CD4-positive, alpha-beta T cell (primary cell): Measurements from ENCODE around the gene ID1. TPM values are rescaled to one million over a fixed set of nuclear protein-coding genes. Genes with fewer than 3 reads are reported as not detected.
A peak's percentile ranks its signal among the peaks of the same experiment; 100 is the strongest.

Experiments used
- ATAC-seq: fragments of 200-7000 bp; cut with Tn5 transposase; one replicate; pipeline ENCODE4 v1.10.0; 2022; ENCODE audit warnings: mild to moderate bottlenecking; ENCODE audit not compliant: poor library complexity
- CTCF ChIA-PET: fragments of 350-600 bp; sonication (Branson Sonifier 250); formaldehyde crosslinking; loops from one replicate; lab custom pipeline; 2021; ENCODE audit warnings: antibody characterized with exemption, inconsistent platforms; lab: Charles Lee
- POLR2A ChIA-PET: fragments of 350-600 bp; sonication (Branson Sonifier 250); formaldehyde crosslinking; loops from one replicate; lab custom pipeline; 2021; ENCODE audit warnings: antibody characterized with exemption, inconsistent platforms; lab: Charles Lee
- DNase-seq, 14 experiments: peaks; one replicate each; pipeline ENCODE4 v3.0.0-alpha.2; 2013 to 2020; ENCODE audit warnings: mixed read lengths in 2 of 14
- H3K27ac ChIP-seq, 2 donors: one replicate each; pipeline versions ENCODE4 v1.5.1 to v1.7.0; 2013; ENCODE audit warnings: low read length in 2 of 2, low read depth in 1 of 2, mild to moderate bottlenecking in 1 of 2
- H3K27me3 ChIP-seq, 2 experiments: 1 replicate in 1 of 2; 2 replicates in 1 of 2; pipeline versions ENCODE4 v1.6.1 to v1.7.0; 2013; ENCODE audit warnings: low read length in 2 of 2, control low read depth in 1 of 2, mild to moderate bottlenecking in 1 of 2, moderate library complexity in 1 of 2; ENCODE audit not compliant: insufficient read depth in 2 of 2, control insufficient read depth in 1 of 2
- H3K36me3 ChIP-seq: one replicate; pipeline ENCODE4 v1.6.1; 2013; ENCODE audit warnings: low read length, control low read depth; ENCODE audit not compliant: insufficient read depth
- H3K4me1 ChIP-seq: one replicate; pipeline ENCODE4 v1.6.1; 2013; ENCODE audit warnings: low read length, control low read depth; ENCODE audit not compliant: insufficient read depth
- H3K4me3 ChIP-seq: one replicate; pipeline ENCODE4 v1.5.1; 2013; ENCODE audit warnings: mild to moderate bottlenecking, low read length, moderate library complexity
- H3K9me3 ChIP-seq, 2 experiments: 1 replicate in 1 of 2; 2 replicates in 1 of 2; pipeline versions ENCODE4 v1.6.1 to v1.7.0; 2013; ENCODE audit warnings: low read length in 2 of 2, mild to moderate bottlenecking in 2 of 2, control low read depth in 1 of 2, moderate library complexity in 1 of 2; ENCODE audit not compliant: control insufficient read depth in 1 of 2, insufficient read depth in 1 of 2
- H3K27ac Mint-ChIP-seq: one replicate; pipeline ENCODE4 v1.8.0; 2020; ENCODE audit warnings: mixed read lengths
- H3K27me3 Mint-ChIP-seq: one replicate; pipeline ENCODE4 v1.8.0; 2021; ENCODE audit warnings: mixed read lengths
- H3K36me3 Mint-ChIP-seq: one replicate; pipeline ENCODE4 v1.8.0; 2021; ENCODE audit warnings: low read depth, mixed read lengths
- H3K4me1 Mint-ChIP-seq: one replicate; pipeline ENCODE4 v1.8.0; 2021; ENCODE audit warnings: low read depth, mixed read lengths
- H3K4me3 Mint-ChIP-seq: one replicate; pipeline ENCODE4 v1.8.0; 2020; ENCODE audit warnings: mild to moderate bottlenecking, mixed read lengths
- H3K9me3 Mint-ChIP-seq: one replicate; pipeline ENCODE4 v1.8.0; 2020; ENCODE audit warnings: mixed read lengths
- CTCF ChIP-seq: fragments of 200-600 bp; IDR thresholded peaks from one replicate; pipeline ENCODE4 v1.8.0; 2022; ENCODE audit warnings: antibody characterized with exemption, mild to moderate bottlenecking
- intact Hi-C, 2 experiments: fragments of 100-400 bp; cut with DNase I in 1 of 2; cut with micrococcal nuclease in 1 of 2; formaldehyde crosslinking; loops; one replicate each; pipeline versions ENCODE4 v1.15.1 to v1.9.0; 2023 to 2025; cut with DNase I, micrococcal nuclease
- total RNA-seq, 174 experiments: library from RNA in 2 of 174; stranded (reverse) in 2 of 174; gene quantifications; one replicate each; pipeline ENCODE4 v1.2.3 and lab custom pipeline; 2021 to 2026

Gene ID1
- total RNA-seq, 2 experiments from 2014 or later = 22.8 to 24.2 TPM

GRCh38 chr20:31567380-31567720 lies 37.7 kb upstream of the ID1 start:
- CTCF ChIA-PET = interaction anchor here (1.9 to 16.9 kb wide), 3 partner anchors 10 to 44 kb away, joined by 12 to 347 read pairs (median 18); partner anchors contain the start of gene ID1

GRCh38 chr20:31568041-31568731 lies 36.9 kb upstream of the ID1 start:
- H3K4me1 Mint-ChIP-seq = peaks cover 22% of the 10 kb centered on the region
- no peaks in the 10 kb centered on the region for H3K9me3 Mint-ChIP-seq
- intact Hi-C loops = no loop called here
- peaks cover 43% of the 10 kb centered on the region for H3K36me3 Mint-ChIP-seq
- ChIA-PET POLR2A (interaction anchor here (0.6 to 4.6 kb wide), 3 partner anchors 16 to 45 kb away, joined by 3 to 26 read pairs (median 5); no protein-coding TSS in a partner anchor), CTCF (interaction anchor here (0.9 to 16.9 kb wide), 5 partner anchors 11 to 43 kb away, joined by 4 to 347 read pairs (median 12); partner anchors contain the start of gene ID1)
- Histone ChIP-seq H3K27ac (no peak overlapping the region), H3K27me3 (no peaks in the 10 kb centered on the region), H3K9me3 (no peaks in the 10 kb centered on the region), H3K4me1 (peaks cover 24% of the 10 kb centered on the region), H3K4me3 (no peak overlapping the region), H3K36me3 (peaks cover 38% of the 10 kb centered on the region)
- peak overlapping the region; percentile 58 for H3K27ac Mint-ChIP-seq
- peak overlapping the region; percentile 54 for H3K4me3 Mint-ChIP-seq
- DNase-seq (no peak), ATAC-seq (no peak)
- TF ChIP-seq CTCF = no peak
- H3K27me3 Mint-ChIP-seq = no peaks in the 10 kb centered on the region

More at GRCh38 chr20:31567380-31567720, 37.7 kb upstream of the ID1 start:
- intact Hi-C loops = no loop called here
- DNase-seq (no peak), ATAC-seq (no peak)
- H3K9me3 ChIP-seq = no peaks in the 10 kb centered on the region
- H3K36me3 ChIP-seq = peaks cover 46% of the 10 kb centered on the region
- Mint-ChIP-seq H3K9me3 (no peaks in the 10 kb centered on the region), H3K4me3 (no peak overlapping the region), H3K27me3 (no peaks in the 10 kb centered on the region), H3K4me1 (peaks cover 17% of the 10 kb centered on the region), H3K27ac (peak overlapping the region; percentile 58), H3K36me3 (peaks cover 48% of the 10 kb centered on the region)
- no peak overlapping the region for H3K4me3 ChIP-seq
- no peak for TF ChIP-seq CTCF
- no peak overlapping the region for H3K27ac ChIP-seq
- H3K27me3 ChIP-seq = no peaks in the 10 kb centered on the region
- POLR2A ChIA-PET = interaction anchor here (0.6 to 4.6 kb wide), 4 partner anchors 15 to 45 kb away, joined by 3 to 26 read pairs (median 6); partner anchors contain the start of gene ID1
- H3K4me1 ChIP-seq = peaks cover 19% of the 10 kb centered on the region

GRCh38 chr20:31568773-31569162 lies 36.3 kb upstream of the ID1 start:
- peaks cover 33% of the 10 kb centered on the region for H3K36me3 ChIP-seq

More at GRCh38 chr20:31568773-31569162, 36.3 kb upstream of the ID1 start:
- Mint-ChIP-seq H3K4me1 (peaks cover 25% of the 10 kb centered on the region), H3K36me3 (peaks cover 39% of the 10 kb centered on the region), H3K27me3 (no peaks in the 10 kb centered on the region), H3K9me3 (no peaks in the 10 kb centered on the region), H3K4me3 (peak overlapping the region; percentile 23), H3K27ac (peak overlapping the region; percentile 55)
- ChIA-PET POLR2A (interaction anchor here (1.2 to 4.6 kb wide), 3 partner anchors 9 to 44 kb away, joined by 5 to 26 read pairs (median 13); partner anchors contain the start of gene ID1), CTCF (interaction anchor here (0.9 to 16.9 kb wide), 7 partner anchors 8 to 66 kb away, joined by 3 to 347 read pairs (median 10); partner anchors contain the start of gene ID1)
- no peak for DNase-seq
- intact Hi-C loops = loop anchor here in 1 of 2 experiments (1.0 kb wide), 1 partner anchor 44 kb away; no protein-coding TSS in a partner anchor
- TF ChIP-seq CTCF = no peak
- ATAC-seq = no peak
- Histone ChIP-seq H3K4me1 (peaks cover 30% of the 10 kb centered on the region), H3K27me3 (no peaks in the 10 kb centered on the region), H3K27ac (no peak overlapping the region), H3K9me3 (no peaks in the 10 kb centered on the region), H3K4me3 (no peak overlapping the region)
